ENCODE data around the gene STAC3.

The STAC3 gene

DNA sequence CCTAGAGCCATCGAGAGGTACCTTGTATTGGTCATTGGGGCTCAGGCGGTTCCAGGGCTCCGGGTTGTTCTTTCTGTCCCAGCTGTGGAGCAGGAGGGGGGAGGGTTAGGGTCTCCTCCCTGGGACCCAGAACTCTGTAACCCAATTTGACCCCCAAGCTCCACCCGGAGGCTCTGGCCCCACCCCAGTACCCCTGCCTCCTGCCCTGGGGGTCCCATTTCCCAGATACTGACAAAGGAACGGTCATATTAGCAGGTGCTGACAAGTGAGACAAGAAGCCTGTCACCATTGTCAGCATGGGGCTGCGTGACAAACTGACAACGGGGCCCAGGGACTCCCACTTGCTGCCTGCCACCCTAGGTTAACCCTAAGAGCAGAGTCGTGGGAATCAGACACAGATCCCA, 15.3 kb downstream of the STAC3 start:
- DNase-seq (ENCODE audit: low read depth in 3 of 3) = no peak

- DNase-seq (ENCODE audit: low read depth in 3 of 3) = no peak
These were observed 15.8 kb downstream of the STAC3 start for GRCh38 chr12:57235017-57235727.

GRCh38 chr12:57234571-57235016, 16.4 kb downstream of the STAC3 start:
- no peak for DNase-seq (ENCODE audit: low read depth in 3 of 3)

DNA sequence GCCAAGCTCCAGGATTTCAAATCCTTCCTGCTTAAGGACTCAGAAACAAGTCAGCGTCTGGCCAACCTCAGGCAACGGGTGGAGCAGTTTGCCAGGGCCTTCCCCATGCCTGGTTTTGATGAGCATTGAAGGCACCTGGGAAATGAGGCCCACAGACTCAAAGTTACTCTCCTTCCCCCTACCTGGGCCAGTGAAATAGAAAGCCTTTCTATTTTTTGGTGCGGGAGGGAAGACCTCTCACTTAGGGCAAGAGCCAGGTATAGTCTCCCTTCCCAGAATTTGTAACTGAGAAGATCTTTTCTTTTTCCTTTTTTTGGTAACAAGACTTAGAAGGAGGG, 16.8 kb downstream of the STAC3 start:
- no peak for DNase-seq (ENCODE audit: low read depth in 3 of 3)

GRCh38 chr12:57233357-57234232, 17.4 kb downstream of the STAC3 start:
- DNase-seq (ENCODE audit: low read depth in 3 of 3) = no peak

GRCh38 chr12:57232156-57232756, 18.7 kb downstream of the STAC3 start:
- no peak for DNase-seq (ENCODE audit: low read depth in 3 of 3)

- no peak for DNase-seq (ENCODE audit: low read depth in 3 of 3)
These were observed 19.5 kb downstream of the STAC3 start for GRCh38 chr12:57231276-57232021.

DNA sequence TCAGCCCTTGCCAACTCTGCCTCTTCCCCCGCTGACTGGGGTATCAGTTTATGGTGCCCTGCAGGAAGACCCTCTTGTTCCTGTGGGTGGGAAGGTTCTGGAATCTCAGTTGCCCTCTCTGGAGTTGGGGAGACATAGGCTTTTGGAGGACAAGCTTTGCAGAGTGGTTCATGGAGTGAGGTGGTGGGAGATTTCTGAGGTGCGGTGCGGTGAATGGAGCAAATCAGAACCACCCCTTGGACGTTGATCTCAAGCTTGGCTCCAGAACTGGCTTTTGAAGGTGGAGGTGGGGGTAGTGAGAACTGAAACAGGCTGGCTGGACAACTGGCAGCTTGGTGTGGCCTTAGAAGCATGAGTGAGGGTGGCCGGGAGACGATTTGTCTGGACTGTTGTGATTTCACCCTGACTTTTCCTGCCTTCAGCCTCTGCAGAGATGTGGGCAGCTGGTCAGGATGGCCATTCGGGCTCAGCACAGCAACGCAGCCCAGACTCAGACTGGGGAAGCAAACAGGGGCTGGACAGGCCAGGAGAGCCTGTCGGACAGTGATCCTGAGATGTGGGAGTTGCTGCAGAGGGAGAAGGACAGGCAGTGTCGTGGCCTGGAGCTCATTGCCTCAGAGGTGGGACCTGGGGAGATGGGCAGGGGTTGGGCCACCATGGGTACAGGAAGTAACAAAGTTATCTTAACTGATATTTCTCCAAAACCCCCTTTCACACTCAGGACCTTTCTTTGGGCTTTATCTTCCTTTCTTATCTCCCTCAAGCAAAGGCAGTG, 20.4 kb downstream of the STAC3 start:
- DNase-seq (ENCODE audit: low read depth in 3 of 3) = no peak

- peak; percentile 79 to 94 (median 86) for DNase-seq (ENCODE audit: low read depth in 3 of 3)
These were observed 21.2 kb downstream of the STAC3 start, which contains the start of gene SHMT2 for GRCh38 chr12:57229634-57230380. SHMT2 (plus strand) TSS chr12:57229711; CDS start chr12:57229779, 68 bp downstream.

- no peak for DNase-seq (ENCODE audit: low read depth in 3 of 3)
These were observed 21.8 kb downstream of the STAC3 start for GRCh38 chr12:57229046-57229633.

GRCh38 chr12:57227315-57228115, 23.5 kb downstream of the STAC3 start:
- DNase-seq (ENCODE audit: low read depth in 3 of 3) = no peak

DNA sequence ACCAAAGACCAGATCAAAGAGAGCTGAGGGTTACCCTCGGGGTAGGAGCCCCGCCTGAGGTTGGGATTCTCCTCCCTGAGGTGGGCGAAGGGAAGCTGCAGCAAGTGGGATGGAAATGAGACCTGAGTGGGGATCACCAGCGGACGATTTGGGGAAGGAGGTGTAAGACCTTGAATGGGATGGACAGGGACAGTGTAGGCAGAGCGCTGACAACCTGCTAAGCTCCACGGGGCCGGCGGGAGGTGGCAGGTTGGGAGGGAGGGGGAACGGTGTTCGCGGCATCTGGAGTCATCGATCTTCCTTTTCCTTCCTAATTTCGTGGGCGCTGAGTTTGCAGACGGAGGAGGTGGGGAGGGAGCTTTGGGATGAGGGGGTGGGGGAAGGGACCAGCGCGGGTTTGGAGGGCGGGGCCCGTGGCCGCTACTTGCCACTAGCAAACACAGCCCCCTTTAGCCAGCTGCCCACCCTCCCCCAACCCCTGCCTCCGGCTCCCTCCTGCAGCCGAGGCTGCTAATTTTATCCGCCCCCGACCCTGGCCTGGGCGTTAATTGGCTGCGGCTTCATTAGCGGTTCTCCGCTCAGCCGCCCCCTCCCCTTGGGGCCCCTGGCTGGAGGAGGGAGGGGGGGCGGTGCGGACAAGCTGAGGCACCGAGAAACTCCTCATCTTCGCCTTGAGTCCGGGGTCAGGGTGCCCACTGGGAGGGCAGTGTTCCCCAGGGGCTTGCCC, 24.2 kb downstream of the STAC3 start:
- DNase-seq (ENCODE audit: low read depth in 3 of 3) = no peak

DNA sequence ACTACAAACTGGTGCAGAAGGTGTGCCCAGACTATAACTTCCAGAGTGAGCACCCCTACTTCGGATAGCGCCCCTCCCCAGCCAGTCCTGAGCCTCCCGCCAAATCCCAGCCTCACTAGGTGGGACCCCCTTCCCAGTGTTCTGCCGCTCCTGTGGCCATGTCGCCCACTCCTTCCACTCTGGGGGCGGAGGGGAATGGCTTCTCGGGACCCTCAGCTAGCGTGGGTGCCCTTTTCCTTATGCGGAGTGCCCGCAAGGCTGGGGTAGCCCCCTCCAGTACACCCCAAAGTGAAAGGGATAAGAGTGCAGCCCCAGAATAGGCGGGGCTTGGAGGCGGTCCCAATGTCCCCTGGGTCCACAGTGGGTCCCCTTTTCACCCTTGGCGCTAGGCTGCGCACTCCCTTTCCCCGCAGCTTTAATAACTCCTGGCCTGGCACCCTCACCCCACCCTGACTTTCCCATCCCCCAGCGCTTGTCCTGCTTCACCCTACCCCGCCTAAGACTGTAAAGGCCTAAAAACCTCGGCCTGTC, 25.2 kb downstream of the STAC3 start:
- DNase-seq (ENCODE audit: low read depth in 3 of 3) = no peak

DNA sequence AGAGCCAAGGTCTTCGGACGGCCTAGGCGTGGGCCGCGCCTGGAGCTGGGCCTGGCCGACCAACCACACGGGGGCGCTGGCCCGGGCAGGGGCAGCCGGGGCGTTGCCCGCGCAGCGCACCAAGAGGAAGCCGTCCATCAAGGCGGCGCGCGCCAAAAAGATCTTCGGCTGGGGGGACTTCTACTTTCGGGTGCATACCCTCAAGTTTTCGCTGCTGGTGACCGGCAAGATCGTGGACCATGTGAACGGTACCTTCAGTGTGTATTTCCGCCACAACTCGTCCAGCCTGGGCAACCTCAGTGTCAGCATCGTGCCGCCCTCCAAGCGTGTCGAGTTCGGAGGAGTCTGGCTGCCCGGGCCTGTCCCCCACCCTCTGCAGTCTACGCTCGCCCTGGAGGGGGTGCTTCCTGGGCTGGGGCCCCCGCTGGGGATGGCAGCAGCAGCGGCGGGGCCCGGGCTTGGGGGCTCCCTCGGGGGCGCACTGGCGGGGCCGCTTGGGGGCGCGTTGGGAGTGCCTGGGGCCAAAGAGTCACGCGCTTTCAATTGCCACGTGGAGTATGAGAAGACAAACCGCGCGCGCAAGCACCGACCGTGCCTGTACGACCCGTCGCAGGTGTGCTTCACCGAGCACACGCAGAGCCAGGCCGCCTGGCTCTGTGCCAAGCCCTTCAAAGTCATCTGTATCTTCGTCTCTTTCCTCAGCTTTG, 25.9 kb downstream of the STAC3 start:
- peak in 1 of 3 experiments; percentile 34 for DNase-seq (ENCODE audit: low read depth in 3 of 3)

GRCh38 chr12:57224278-57224972, 26.6 kb downstream of the STAC3 start:
- DNase-seq (ENCODE audit: low read depth in 3 of 3) = no peak

- no peak for DNase-seq (ENCODE audit: low read depth in 3 of 3)
These were observed 27.5 kb downstream of the STAC3 start for GRCh38 chr12:57223191-57224165.
